CD4-positive, alpha-beta T cell treated with Interleukin-1 beta for 1 hour (primary cell): ENCODE data around the gene BABAM2.

Experiments
- DNase-seq, 2 donors: peaks; one replicate each; pipeline ENCODE4 v3.0.0-alpha.2; 2020 to 2022

BABAM2 gene

GRCh38 chr2:28267282-28267681, 376.8 kb downstream of the BABAM2 start:
- no peak for DNase-seq

DNA sequence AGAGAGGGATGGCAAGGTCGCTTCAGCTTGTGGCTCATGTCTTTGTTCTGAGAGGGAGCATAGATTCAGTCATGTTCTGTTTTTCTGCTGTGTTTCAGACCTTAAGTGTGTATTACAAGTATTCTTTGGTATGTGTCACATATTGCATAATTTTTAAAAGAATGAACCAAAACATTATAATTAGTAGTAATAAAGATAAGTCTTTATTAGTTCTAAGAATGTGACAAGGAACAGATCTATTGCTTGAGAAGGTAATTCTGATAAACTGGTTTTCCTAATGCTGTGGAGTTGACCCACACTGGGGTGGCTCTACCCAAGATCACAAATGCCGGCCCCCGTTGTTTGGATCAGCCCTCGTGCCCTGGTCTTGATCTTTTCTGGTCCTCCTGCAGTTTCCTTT, 377.9 kb downstream of the BABAM2 start:
- no peak for DNase-seq

DNA sequence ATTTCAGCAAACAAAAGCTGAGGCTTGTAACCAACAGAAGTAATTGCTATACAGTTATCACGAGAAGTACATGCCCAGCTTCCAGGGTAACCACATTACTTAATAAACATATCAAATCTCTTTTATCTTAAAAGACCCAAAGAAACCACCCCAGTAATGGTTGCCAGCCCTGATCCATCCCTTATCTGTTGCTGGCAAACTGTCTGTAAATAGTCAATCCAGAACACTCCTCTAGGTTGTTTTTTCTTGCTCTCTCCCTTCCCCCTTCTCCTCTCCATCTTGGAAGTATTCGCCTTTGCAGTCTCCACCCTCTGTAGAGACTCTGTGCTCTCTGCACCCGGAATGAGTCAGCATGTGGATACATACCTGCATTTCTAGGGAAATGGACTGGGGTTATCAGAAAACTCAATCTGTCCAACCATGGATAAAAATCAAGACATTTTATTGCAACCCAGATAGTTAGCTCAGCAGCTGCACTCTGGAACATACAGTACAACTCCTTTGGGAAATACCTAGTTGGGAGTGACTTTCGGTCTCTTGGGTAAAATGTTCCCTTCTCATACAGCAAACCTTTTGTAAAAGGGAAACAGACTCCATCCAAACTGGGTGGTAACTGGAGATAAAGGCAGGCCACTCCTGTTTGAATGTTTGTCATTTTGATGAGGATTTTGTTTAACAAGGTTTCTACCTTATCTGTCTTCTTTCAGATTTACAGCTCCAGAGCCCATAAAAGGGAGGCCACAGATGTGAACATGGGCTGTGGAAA, 378.7 kb downstream of the BABAM2 start:
- DNase-seq, result no peak

DNA sequence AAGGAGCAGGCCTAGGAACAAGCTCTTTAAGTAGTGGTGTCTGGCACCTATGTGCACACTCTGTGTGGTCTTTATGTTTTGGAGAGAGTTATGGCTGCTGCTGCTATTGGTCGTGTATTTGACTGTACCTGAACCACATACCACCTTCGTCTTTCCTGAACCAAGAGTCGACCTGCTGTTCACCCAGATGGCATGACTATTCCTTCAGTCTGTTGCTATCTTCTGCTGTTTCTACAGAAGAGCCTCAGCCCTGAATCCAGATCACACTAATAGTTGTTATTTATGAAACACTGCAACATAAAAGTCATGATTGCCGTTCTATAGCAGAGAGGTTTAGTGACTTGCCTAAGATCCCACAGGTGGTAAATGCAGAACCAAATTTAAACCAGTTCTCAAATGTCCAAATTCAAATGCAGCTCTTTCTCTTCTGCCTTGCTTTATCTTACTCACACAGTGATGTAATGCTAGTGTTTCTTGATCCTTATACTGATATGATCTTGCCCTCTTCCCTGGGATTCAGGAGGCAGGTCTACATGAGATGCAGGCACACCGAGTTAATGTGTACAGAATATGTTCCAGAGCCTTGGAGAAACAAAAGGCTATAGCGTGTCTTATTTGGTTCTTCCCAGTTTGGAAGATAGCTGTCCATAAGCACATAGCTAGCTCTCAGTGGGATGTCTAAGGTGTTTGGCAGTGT, 380.1 kb downstream of the BABAM2 start:
- DNase-seq, result no peak

GRCh38 chr2:28271231-28271918, 380.8 kb downstream of the BABAM2 start:
- no peak for DNase-seq

DNA sequence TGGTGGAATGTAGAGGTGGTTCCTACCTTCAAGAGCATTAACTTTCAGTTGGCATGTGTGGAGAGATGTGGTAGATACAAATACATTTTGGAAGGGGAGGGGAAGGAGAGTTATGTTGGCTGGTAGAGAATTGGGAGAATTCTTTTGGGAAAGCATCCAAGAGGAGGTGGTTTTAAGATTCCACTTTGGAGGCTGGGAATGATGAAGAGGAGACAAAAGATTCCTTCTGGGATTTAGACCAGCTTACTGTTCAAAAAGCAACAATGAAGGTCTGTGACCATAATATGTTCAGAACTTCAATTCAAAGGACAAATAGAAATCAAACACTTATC, 381.4 kb downstream of the BABAM2 start:
- no peak for DNase-seq

GRCh38 chr2:28273751-28274150, 383.2 kb downstream of the BABAM2 start:
- no peak for DNase-seq

DNA sequence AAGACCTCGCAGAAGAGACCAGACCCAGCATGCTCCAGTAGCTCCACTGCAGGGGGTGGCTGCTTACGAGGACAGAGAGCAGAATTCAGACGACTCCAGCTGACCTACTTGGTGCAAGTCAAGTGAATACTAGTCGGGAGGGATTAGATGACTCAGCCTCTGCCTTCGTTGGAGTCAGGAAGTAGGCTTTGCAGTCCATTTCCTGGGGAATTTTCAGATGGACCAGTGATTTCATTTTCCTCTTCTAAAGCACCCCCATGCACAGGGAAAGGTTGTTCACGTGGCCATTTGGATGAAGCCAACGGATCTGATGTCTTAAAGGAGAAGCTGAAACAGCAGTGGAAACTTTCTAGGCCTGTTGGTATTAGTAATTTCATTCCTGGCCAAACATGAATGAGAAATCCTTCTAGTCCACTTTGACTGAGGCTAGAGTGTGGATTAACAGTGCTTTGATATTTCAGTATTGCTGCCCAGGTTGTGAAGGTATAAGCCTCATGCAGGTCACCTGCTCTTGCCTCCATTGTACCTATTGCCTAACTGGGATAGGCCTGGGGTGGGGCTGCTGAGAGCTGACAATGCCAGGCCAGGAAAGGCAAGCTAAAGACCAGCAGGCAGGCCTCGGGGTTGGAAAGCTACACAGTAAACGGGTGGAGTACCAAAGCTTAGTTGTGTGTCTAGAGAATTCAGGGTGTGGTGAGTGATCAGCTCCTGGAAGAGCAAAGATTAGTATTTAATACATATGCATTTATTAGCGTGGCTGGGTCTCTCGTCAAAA, 384.6 kb downstream of the BABAM2 start:
- peak in 1 of 2 donors; percentile 35 for DNase-seq

GRCh38 chr2:28276076-28276618, 385.6 kb downstream of the BABAM2 start:
- DNase-seq, result no peak

DNA sequence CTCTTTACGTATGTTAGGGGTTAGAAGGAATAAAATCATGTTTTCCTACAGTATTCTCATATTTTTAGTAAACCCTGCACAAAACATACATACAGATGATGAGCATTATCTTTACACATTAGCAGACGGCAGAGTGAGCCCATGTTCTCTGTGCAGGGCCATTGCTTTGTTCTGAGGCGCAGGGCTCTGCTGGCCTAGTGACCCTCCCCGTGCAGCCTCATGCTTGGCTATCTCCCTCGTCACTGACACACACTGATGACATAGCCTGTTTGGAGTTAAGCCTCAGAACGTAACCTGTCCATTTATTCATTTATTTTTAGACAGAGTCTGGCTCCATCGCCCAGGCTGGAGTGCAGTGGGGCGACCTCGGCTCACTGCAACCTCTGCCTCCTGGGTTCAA, 386.3 kb downstream of the BABAM2 start:
- DNase-seq, result no peak

DNA sequence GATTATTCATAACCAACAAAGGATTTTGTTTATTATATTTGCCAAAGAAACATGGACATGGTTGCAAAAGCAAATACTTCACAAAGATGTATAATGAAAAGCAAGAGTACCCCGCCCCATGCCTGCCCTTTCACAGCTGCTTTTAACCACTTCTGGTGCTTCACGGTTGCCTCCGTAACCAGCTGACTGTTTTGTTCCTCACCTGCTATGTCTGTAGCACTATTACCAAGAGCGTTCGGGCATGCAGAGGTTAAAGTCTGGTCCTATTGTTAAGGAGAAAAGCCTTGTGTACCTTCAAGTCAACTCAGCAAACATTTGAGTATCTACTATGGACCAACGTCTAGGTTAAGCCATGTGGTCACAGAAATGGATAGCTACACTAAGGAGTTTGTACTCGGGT, 386.9 kb downstream of the BABAM2 start:
- no peak for DNase-seq

DNA sequence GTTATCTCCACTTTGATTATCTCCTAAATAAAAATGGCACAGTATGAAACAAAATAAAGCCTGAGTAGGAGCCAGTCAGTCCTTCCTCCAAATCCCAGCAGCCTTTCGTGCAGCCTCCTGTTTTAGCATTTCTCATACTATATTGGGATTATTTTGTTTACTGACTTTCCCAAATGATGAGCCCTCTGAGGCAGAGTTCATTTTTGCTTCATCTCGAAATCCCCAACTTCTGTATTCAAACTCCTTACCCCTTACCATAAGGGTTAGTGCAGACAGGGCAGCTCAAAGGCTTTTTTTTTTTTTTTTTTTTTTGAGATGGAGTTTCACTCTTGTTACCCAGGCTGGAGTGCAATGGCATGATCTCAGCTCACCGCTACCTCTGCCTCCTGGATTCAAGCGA, 388.8 kb downstream of the BABAM2 start:
- no peak for DNase-seq

DNA sequence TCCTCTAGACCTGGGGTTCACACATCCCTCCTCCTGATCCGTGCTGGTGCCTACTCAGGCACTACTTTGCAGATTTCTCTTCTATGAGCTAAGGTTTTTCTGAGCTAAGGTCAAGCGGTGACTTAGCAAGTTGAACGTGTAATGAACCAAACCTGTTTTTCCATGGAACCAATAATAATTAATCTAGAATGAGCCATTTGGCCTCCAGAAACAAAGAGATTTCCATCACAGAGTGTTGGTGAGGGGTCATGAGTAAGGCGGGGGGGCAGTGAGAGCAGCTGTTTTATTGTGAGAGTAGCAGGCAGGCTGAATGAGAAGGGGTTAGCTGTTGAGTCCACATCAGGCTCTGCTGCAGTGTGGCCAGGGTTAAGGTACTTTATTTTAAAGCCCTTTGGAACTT, 390.1 kb downstream of the BABAM2 start:
- no peak for DNase-seq

DNA sequence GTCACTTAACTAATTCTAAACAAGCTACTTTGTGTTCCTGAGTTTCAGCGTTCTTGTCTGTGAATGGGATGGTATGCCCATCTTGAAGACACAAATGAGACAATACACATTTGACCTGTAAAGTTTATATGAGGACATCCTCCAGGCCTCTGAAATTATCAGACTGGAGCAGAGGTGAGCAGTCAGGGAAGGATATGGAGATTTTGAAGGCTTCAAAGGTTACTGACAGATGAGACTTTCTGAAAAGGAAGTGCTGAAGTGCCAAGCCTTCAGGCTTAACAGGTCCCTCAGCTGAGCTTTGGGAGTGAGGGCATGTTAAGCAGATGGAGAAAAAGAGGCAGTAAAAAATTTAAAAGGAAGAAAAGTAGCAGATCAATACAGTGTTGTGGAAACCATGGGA, 391.2 kb downstream of the BABAM2 start:
- no peak for DNase-seq

- no peak for DNase-seq
These were observed 391.7 kb downstream of the BABAM2 start for GRCh38 chr2:28282248-28282647.

DNA sequence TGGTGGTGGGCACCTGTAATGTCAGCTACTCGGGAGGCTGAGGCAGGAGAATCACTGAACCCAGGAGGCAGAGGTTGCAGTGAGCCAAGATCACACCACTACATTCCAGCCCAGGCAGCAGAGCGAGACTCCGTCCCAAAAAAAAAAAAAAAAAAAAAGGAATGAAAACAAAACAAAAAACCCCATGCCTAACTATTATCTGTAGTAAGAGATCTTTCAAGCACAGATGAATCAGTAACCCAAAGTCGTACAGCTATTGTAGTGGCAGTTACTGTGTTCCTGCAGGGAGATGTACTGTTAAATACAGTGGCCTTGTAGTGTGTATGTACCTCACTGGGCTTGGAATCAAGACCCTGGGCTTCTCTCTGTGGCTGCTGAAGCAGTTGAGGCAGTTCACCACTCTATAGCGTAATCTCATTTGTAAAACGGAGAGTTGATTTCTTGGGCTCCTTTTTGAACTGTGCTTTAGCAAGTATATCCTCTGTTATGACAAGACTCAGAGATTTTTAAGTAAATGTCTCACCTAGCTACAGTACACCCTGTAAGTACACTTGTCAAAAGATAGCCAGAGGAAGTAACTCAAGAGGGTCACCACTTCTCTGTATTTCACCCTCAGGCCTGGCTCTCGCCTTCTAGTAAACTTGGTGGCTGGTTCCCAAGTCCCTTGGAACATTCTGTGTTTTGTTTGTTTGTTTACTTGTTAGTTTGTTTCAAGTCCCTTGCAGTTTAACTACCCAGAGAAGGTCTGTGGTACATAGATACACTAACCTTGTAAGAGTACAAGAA, 392.5 kb downstream of the BABAM2 start:
- DNase-seq, result no peak

GRCh38 chr2:28283861-28284260, 393.3 kb downstream of the BABAM2 start:
- no peak for DNase-seq

DNA sequence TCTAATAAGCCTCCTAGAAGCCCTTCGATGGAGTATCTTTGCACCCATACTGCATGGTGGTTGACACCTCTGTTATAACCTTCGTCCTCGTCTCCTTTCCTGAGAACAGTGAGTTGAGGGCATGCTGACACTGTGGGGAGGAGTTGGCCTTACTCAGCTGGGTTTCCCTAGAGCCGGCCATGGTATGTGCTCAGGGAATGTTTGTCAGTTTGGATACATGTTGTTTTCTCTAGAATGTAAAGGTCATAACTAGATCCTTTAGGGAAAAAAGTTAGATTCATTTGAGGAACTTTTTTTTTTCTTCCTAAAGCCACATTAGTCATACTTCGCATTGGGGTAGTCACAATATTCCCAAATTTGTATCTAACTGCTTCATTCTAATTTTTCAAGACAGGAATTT, 396.1 kb downstream of the BABAM2 start:
- DNase-seq, result no peak

GRCh38 chr2:28287256-28287915, 396.9 kb downstream of the BABAM2 start:
- DNase-seq, result no peak

GRCh38 chr2:28288620-28289019, 398.1 kb downstream of the BABAM2 start:
- DNase-seq, result no peak

- DNase-seq, result no peak
These were observed 401.4 kb downstream of the BABAM2 start for GRCh38 chr2:28291811-28292440.
